NOMO-1 treated with DMSO at 0.1 percent for 48 hours (cell line): Measurements from ENCODE around the gene LRMDA.

Experiments
- DNase-seq: peaks from one replicate; lab custom pipeline; 2025; ENCODE audit not compliant: unreplicated experiment; lab: John Stamatoyannopoulos, UW

Gene LRMDA

GRCh38 chr10:75568450-75569130 lies 137.2 kb downstream of the LRMDA start:
- no peak for DNase-seq

DNA sequence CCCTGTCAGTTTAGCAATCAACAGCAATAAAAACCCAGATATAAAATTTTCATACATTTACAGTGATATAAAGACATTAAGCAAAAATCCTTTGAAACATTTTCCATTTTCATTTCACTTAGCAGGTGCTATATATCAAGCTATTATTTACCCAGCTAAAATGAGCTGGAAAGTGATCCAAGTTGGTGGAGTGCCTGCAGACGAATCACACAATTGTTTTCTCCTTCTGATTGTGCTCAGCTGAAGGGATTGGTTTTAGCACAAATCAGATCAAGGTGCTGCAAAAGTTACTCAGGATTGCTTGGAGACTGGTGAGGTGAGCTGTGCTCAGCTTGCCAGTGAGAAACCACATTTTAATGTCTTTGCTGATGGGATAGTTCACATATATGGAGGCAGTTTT lies 138.1 kb downstream of the LRMDA start:
- DNase-seq = no peak

- no peak for DNase-seq
These were observed 141.1 kb downstream of the LRMDA start for GRCh38 chr10:75572478-75572877.

DNA sequence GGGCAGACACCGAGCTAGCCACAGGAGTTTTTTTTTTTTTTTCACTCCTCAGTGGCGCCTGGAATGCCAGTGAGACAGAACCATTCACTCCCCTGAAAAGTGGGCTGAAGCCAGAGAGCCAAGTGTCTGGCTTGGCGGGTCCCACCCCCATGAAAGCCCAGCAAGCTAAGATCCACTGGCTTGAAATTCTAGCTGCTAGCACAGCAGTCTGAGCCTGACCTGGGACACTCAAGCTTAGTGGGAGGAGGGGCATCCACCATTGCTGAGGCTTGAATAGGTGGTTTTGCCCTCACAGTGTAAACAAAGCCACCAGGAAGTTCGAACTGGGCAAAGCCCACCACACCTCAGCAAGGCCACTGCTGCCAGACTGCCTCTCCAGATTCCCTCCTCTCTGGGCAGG lies 144.5 kb downstream of the LRMDA start:
- DNase-seq = no peak

GRCh38 chr10:75582102-75582501 lies 150.7 kb downstream of the LRMDA start:
- no peak for DNase-seq

- DNase-seq = no peak
These were observed 153.9 kb downstream of the LRMDA start for GRCh38 chr10:75585294-75585693.

DNA sequence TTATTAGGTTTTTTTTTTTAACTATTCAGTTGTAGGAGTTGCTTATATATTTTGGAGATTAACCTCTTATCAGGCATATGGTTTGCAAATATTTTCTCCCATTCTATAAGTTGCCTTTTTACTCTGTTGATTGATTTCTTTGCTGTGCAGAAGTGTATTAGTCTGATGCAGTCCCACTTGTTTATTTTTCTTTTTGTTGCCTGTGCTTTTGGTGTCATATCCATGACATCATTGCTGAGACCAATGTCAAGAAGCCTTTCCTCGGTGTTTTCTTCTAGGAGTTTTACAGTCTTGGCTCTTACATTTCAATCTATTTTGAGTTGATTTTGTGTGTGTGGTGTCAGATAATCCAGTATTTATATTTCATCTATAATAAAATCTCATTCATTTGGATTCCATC lies 155.4 kb downstream of the LRMDA start:
- no peak for DNase-seq

- no peak for DNase-seq
These were observed 156.6 kb downstream of the LRMDA start for GRCh38 chr10:75588031-75588430.

DNA sequence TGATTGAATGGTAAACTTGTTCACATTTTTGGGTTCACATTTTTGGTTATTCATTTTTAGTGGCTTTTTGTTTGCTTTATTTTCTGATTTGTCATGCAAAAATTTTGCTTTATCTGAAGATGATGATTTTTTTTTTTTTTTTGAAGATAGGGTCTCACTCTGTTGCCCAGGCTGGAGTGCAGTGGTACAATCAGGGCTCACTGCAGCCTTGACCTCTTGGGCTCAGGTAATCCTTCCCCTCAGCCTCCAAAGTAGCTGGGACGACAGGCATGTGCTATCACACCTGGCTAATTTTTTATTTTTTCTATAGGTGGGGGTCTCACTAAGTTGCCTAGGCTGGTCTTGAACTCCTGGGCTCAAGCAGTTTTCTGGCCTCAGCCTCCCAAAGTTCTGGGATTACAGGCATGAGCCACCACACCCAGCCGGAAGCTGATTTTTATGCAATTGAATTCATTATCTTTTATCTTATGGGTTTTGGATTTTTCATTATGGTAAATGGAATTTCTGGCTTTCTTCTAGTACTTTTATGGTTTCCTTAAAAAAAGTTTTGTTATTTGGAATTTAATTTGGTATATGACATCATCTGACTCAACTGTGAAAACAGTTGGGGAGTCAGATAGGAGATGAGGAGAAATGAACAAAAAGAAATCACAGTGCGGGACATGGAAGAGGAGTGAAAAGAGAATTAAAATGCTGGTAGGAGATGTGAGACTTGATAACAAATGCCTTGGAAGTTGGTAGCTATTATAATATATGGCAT lies 158.7 kb downstream of the LRMDA start:
- no peak for DNase-seq

- DNase-seq = no peak
These were observed 160.8 kb downstream of the LRMDA start for GRCh38 chr10:75592151-75592787.

- no peak for DNase-seq
These were observed 161.6 kb downstream of the LRMDA start for GRCh38 chr10:75592791-75593643.

GRCh38 chr10:75593692-75594556 lies 162.5 kb downstream of the LRMDA start:
- DNase-seq = no peak

DNA sequence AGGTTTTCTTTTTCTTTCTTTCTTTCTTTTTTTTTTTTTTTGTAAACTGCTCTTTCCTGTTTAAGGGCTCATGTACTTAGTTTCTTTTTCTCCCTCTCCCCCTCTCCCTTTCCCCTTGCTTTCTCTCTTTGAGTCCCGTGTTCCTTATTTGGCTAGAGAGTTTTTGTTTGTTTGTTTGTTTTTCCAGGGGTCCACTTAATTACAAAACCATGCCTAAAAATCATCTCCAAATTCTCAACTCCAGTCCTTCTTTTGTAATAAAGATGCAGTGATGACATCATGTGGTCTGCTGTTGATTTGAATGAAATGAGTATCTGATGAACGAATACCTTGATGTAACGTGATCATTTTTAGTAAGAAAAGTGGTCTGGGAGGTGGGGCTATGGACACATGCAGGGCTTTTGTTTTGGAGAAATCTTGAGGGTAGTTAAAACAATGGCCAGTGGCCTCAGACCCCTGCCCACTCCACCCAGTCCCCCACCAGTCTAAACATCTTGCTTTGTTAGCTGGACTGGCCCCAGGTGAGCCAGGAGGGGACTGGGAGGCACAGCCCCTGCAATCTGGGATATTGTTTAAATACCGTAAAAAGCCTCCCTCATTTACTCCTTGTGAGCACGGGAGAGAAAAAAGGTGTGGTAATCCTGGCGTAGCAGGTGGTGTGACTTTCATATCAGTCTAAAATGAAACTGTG lies 165.7 kb downstream of the LRMDA start:
- DNase-seq = no peak

- DNase-seq = no peak
These were observed 166.5 kb downstream of the LRMDA start for GRCh38 chr10:75597773-75598440.

- DNase-seq = no peak
These were observed 167.6 kb downstream of the LRMDA start for GRCh38 chr10:75598998-75599397.

GRCh38 chr10:75599875-75600648 lies 168.6 kb downstream of the LRMDA start:
- no peak for DNase-seq

DNA sequence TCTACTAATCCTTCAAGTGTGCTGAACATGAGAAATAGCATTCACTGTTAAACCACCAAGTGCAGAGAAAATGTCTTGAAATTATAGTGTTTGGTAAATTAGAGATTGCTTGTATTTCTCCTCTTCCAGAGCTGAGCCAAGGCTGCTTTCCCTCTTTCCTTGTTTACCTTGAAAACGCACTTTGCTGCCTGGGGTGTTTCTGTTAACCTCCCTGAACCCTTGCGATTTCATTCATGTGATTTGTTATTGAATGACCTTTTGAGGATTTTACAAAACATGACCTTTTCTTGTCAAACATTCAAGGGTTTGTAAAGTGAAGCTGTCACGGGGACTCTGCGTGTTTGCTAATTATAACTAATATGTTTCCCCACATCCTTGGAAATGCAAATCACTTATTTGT lies 169.4 kb downstream of the LRMDA start:
- no peak for DNase-seq

DNA sequence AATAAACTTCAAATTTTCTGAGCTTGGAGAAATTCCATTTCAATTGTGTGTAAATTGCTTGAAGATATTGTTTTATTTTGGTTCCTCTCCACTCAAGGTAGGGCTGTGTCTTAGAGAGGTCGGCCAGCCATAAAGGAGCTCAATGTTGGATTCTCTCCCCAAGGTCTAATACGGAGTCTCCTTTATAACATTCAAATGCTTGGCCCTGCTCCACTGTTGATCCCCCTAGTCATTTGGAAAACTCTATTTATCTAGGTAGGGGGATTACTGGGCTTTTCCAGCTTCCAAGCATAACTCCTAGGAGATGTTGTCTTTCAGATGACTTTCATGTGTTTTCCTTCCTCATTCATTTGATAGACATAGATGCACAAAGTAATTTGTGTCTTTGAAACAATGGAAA lies 170.9 kb downstream of the LRMDA start:
- DNase-seq = no peak
